ENCODE results near the gene TEF.
"Not testable (repeated sequence)": the region's sequence is repeated elsewhere in the genome, so short reads cannot be mapped to it uniquely, and the experiment has no call there.

The TEF gene

GRCh38 chr22:41383085-41383484 is 1.3 kb downstream of the TEF start:
- DNase-seq: no peak

GRCh38 chr22:41384128-41384527 is 2.4 kb downstream of the TEF start:
- no peak for DNase-seq

- no peak for DNase-seq
Observed at GRCh38 chr22:41387341-41387740, 5.6 kb downstream of the TEF start.

- no peak for DNase-seq
Observed at GRCh38 chr22:41394012-41394356, 12.2 kb downstream of the TEF start.

- DNase-seq: no peak
Observed at GRCh38 chr22:41395531-41396240, 13.9 kb downstream of the TEF start.

GRCh38 chr22:41397143-41397811 is 15.5 kb downstream of the TEF start:
- no peak for DNase-seq

GRCh38 chr22:41398921-41399320 is 17.2 kb downstream of the TEF start:
- no peak for DNase-seq

- peak; percentile 6 to 36 (median 13) for DNase-seq
Observed at GRCh38 chr22:41401781-41402648, 20.3 kb downstream of the TEF start.

- not testable (repeated sequence) for DNase-seq
Observed at GRCh38 chr22:41402851-41403250, 21.1 kb downstream of the TEF start.

GRCh38 chr22:41403532-41404318 is 22.0 kb downstream of the TEF start:
- DNase-seq: peak; percentile 94 to 96 (median 94)

- DNase-seq: no peak
Observed at GRCh38 chr22:41405588-41405987, 23.8 kb downstream of the TEF start.

- DNase-seq: no peak
Observed at GRCh38 chr22:41406410-41406809, 24.7 kb downstream of the TEF start.

- DNase-seq: no peak
Observed at GRCh38 chr22:41407433-41407832, 25.7 kb downstream of the TEF start.

- DNase-seq: no peak
Observed at GRCh38 chr22:41408665-41409064, 26.9 kb downstream of the TEF start.

GRCh38 chr22:41410311-41410751 is 28.6 kb downstream of the TEF start:
- DNase-seq: no peak

GRCh38 chr22:41411021-41411851 is 29.5 kb downstream of the TEF start:
- no peak for DNase-seq

GRCh38 chr22:41415554-41415953 is 33.8 kb downstream of the TEF start:
- no peak for DNase-seq

GRCh38 chr22:41417622-41418390 is 36.1 kb downstream of the TEF start:
- DNase-seq: no peak

- no peak for DNase-seq
Observed at GRCh38 chr22:41418717-41419116, 37.0 kb downstream of the TEF start.

GRCh38 chr22:41425660-41426365 is 44.1 kb downstream of the TEF start:
- DNase-seq: no peak

Measured in suppressor macrophage (primary cell).